ENCODE measurements around the gene LMTK2.
A peak's percentile ranks its signal among the peaks of the same experiment; 100 is the strongest.

The LMTK2 gene

DNA sequence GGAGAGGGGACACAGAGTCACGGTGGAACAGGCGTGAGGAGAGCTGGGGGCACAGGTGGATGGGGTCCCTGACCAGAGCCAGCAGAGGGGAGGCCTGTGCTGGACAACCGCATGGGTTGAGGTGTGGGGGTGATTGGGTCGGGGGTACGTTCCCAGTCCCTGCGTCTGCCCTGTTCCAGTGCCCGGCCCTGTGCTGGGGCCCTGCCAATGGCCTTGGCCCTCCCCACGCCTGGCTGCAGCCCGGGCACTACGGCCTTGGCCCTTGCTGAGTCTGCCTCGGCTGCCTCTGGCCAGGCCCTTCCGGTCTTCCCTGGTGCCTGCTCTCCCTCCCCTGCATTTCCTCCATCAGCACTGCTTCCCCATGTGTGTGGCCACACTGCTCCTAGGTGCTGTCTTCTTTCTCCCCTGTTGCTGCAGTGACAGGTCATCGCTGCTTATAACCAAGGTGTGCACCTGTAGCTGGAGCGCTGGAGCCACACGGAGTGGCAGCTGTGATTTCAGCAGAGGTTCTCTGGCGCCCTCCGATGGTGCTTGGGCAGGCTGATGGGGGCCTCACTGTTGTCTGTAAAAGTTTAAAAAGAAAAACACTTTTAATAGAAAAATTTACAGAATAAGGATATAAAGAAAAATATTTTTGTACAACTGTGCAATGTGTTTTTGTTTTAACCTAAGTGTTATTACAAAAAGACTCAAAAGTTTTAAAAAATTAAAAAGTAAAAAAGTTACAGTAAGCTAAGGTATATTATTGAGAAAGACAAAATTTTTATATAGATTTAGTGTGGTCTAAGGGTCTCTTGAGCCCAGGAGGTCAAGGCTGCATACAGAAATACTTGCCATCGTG, 59.4 kb downstream of the LMTK2 start:
- TF ChIP-seq, protein P1, sequence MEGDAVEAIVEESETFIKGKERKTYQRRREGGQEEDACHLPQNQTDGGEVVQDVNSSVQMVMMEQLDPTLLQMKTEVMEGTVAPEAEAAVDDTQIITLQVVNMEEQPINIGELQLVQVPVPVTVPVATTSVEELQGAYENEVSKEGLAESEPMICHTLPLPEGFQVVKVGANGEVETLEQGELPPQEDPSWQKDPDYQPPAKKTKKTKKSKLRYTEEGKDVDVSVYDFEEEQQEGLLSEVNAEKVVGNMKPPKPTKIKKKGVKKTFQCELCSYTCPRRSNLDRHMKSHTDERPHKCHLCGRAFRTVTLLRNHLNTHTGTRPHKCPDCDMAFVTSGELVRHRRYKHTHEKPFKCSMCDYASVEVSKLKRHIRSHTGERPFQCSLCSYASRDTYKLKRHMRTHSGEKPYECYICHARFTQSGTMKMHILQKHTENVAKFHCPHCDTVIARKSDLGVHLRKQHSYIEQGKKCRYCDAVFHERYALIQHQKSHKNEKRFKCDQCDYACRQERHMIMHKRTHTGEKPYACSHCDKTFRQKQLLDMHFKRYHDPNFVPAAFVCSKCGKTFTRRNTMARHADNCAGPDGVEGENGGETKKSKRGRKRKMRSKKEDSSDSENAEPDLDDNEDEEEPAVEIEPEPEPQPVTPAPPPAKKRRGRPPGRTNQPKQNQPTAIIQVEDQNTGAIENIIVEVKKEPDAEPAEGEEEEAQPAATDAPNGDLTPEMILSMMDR (IDR thresholded peaks at IDR 0.05; ENCODE audit: low read depth, low read length): peak; percentile 70
- no peaks in the 10 kb centered on the region for H3K9me3 ChIP-seq
- H3K4me3 ChIP-seq (ENCODE audit: low read depth, low read length): no peak overlapping the region
- no peaks in the 10 kb centered on the region for H3K27me3 ChIP-seq
- H3K36me3 ChIP-seq: no peaks in the 10 kb centered on the region
- no peaks in the 10 kb centered on the region for H3K4me1 ChIP-seq
- peak; percentile 67 for DNase-seq

DNA sequence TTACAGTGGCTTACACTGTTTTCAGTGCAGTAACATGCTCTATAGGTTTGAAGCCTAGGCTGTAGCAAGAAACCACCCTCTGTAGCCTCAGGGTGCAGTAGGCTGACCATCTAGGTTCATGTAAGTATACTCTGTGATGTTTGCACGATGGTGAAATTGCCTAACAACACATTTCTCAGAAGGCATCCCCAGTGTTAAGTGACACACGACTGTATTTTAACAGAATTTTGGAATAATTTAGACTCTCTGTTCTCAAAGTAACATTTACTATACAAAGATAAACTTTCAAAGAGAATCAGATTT, 60.0 kb downstream of the LMTK2 start:
- no peak overlapping the region for H3K4me3 ChIP-seq (ENCODE audit: low read depth, low read length)
- no peaks in the 10 kb centered on the region for H3K27me3 ChIP-seq
- no peaks in the 10 kb centered on the region for H3K4me1 ChIP-seq
- no peaks in the 10 kb centered on the region for H3K36me3 ChIP-seq
- no peak for DNase-seq
- H3K9me3 ChIP-seq: no peaks in the 10 kb centered on the region
- TF ChIP-seq, protein P1 (IDR thresholded peaks at IDR 0.05; ENCODE audit: low read depth, low read length): no peak

DNA sequence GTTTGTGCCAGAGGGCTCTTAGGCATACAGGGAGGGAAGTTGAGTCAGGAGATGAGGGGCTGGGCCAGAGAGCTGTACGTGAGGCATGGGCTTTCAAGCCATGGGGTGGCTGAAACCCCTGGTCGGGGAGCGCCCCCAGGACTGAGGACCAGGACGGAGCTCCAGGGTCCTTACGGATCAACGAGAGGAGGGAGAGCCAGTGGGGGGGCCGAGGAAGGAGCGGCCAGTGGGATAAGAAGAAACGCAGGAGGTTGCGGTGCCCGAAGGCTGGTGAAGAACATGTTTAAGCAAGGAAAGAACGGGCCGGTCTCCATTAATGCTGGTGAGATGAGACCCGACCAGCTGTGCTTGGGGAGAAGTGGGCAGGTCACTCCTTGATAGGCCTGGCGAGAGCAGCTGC, 61.0 kb downstream of the LMTK2 start:
- Histone ChIP-seq H3K9me3 (no peaks in the 10 kb centered on the region), H3K27me3 (no peaks in the 10 kb centered on the region), H3K4me1 (no peaks in the 10 kb centered on the region), H3K36me3 (no peaks in the 10 kb centered on the region), H3K4me3 (ENCODE audit: low read depth, low read length) (no peak overlapping the region)
- TF ChIP-seq, protein P1 (IDR thresholded peaks at IDR 0.05; ENCODE audit: low read depth, low read length): no peak
- no peak for DNase-seq

DNA sequence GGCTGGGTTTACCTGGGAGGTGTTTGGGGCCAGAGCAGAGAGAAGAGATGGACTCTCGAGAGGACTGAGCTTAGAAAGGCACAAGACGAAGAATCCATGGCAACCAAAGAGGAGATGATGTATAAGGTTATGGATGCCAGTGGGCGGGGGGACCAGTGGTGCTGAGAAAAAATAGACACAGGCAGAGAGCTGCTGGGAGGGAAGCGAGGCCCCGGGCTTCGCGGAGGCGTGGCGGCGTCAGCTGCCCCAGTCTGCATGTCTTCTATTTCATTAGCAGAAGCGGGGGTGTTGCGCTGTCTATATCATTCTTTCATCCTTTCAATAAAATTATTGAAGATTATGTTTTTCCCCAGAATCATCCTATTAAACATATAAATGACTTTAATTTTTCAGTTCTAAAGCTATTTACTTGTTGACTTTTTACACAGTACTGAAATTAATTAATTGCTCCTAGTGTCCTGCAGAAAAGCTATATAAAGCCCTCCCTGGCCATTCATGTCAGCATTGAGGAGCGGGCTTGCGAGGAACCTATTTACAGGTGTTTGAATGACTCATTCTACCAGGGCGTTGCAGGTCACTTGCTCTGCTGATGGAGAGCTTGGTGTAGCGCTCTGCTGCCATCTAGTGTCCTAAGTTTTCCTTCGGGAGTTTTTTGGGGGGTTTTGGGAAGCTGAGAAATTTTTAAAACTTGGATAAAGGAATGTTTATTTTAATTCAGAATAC, 61.7 kb downstream of the LMTK2 start:
- H3K36me3 ChIP-seq: no peaks in the 10 kb centered on the region
- TF ChIP-seq, protein P1 (IDR thresholded peaks at IDR 0.05; ENCODE audit: low read depth, low read length): peak; percentile 89
- no peak overlapping the region for H3K4me3 ChIP-seq (ENCODE audit: low read depth, low read length)
- H3K27me3 ChIP-seq: no peaks in the 10 kb centered on the region
- no peaks in the 10 kb centered on the region for H3K9me3 ChIP-seq
- H3K4me1 ChIP-seq: no peaks in the 10 kb centered on the region
- peak; percentile 68 for DNase-seq

DNA sequence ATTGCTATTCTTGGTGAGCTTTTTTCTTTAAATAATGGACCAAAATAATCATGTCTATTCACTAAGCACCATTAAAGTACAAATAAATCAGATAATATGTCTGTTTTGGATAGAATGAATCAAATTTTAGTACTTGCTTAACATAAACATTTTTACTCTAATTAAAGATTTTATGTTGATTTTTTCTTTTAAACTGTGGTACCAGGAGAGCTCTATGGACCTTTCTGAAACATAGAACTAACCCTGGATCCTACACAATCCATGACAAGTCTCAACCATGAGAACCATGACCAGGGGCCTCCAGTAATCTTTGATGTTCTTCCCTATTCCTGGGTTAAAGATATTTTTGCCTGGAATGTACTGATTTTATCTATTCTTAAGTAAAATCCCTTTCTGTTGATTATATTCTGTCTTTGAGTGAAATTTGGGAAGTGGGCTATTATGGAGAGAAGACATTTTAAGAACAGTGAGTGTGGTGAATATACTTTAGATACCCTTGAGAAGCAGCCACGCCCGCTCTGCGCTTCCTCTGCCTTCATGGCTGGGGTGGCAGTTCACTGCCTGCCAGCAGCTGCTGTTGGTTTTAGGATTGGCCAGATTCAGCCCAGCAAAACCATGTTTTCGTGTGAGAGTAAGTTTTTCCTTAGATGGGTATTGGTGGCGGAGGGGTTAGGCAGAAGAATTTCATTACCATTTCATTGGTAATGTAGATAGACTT, 62.4 kb downstream of the LMTK2 start:
- TF ChIP-seq, protein P1 (IDR thresholded peaks at IDR 0.05; ENCODE audit: low read depth, low read length): no peak
- no peak overlapping the region for H3K4me3 ChIP-seq (ENCODE audit: low read depth, low read length)
- H3K36me3 ChIP-seq: no peaks in the 10 kb centered on the region
- no peaks in the 10 kb centered on the region for H3K4me1 ChIP-seq
- no peaks in the 10 kb centered on the region for H3K27me3 ChIP-seq
- H3K9me3 ChIP-seq: no peaks in the 10 kb centered on the region
- DNase-seq: no peak
